SK-N-SH treated with all-trans-retinoic acid at 6 μM for 48 hours (cell line): ENCODE measurements around the gene MDGA2.

Experiments used
- ZNF8 ChIP-seq: fragments of 450-650 bp; formaldehyde crosslinking; IDR thresholded peaks from 2 replicates; pipeline ENCODE4 v1.5.0; 2020; ENCODE audit warnings: mild to moderate bottlenecking, moderate library complexity
- TF ChIP-seq, protein P1 (sequence below): fragments of 250-450 bp; sonication (Bioruptor Pico); IDR thresholded peaks from 2 replicates; pipeline ENCODE4 v1.5.1; 2020; ENCODE audit warnings: low read depth, mild to moderate bottlenecking, moderate library complexity

GRCh38 chr14:47207617-47208016 lies 467.8 kb downstream of the MDGA2 start:
- TF ChIP-seq, protein P1, sequence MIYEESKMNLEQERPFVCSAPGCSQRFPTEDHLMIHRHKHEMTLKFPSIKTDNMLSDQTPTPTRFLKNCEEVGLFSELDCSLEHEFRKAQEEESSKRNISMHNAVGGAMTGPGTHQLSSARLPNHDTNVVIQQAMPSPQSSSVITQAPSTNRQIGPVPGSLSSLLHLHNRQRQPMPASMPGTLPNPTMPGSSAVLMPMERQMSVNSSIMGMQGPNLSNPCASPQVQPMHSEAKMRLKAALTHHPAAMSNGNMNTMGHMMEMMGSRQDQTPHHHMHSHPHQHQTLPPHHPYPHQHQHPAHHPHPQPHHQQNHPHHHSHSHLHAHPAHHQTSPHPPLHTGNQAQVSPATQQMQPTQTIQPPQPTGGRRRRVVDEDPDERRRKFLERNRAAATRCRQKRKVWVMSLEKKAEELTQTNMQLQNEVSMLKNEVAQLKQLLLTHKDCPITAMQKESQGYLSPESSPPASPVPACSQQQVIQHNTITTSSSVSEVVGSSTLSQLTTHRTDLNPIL (CRISPR knock-in tag), result no peak
- TF ChIP-seq ZNF8, result no peak
